ENCODE results near the gene C20orf96. TPM values are rescaled to one million over a fixed set of nuclear protein-coding genes. Genes with fewer than 3 reads are reported as not detected.

C20orf96 gene
- total RNA-seq, 1 donor from 2014 or later = 0.79 TPM

DNA sequence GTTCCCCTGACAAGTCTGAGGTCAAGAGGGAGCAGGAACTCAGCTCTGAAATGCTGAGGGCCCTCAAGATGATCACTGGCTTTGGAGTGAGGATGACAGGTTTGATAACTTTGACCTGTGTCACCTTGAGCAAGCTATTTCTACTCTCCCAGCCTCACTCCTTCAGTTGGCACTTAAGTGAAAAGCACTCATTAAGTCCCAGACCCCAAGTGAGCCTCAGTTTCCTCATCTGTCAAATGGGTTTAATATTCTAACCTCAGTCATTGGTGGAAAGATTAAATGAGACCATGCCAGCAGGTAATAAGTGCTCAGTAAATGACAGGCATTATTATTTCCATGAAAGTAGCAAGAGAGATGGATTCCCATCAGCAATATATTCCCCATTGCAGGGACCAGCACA, 19.0 kb downstream of the C20orf96 start:
- TF ChIP-seq, protein P1, sequence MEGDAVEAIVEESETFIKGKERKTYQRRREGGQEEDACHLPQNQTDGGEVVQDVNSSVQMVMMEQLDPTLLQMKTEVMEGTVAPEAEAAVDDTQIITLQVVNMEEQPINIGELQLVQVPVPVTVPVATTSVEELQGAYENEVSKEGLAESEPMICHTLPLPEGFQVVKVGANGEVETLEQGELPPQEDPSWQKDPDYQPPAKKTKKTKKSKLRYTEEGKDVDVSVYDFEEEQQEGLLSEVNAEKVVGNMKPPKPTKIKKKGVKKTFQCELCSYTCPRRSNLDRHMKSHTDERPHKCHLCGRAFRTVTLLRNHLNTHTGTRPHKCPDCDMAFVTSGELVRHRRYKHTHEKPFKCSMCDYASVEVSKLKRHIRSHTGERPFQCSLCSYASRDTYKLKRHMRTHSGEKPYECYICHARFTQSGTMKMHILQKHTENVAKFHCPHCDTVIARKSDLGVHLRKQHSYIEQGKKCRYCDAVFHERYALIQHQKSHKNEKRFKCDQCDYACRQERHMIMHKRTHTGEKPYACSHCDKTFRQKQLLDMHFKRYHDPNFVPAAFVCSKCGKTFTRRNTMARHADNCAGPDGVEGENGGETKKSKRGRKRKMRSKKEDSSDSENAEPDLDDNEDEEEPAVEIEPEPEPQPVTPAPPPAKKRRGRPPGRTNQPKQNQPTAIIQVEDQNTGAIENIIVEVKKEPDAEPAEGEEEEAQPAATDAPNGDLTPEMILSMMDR (IDR thresholded peaks at IDR 0.05; ENCODE audit: insufficient read depth, low read length, severe bottlenecking) = no peak
- no peak for FAIRE-seq

GRCh38 chr20:271069-271468, 19.5 kb downstream of the C20orf96 start:
- H3K4me3 ChIP-seq (ENCODE audit: low read depth, low read length) = no peak overlapping the region
- TF ChIP-seq, protein P1 (IDR thresholded peaks at IDR 0.05; ENCODE audit: insufficient read depth, low read length, severe bottlenecking) = no peak
- H3K27me3 ChIP-seq (ENCODE audit: control insufficient read depth, insufficient read depth, low read length) = peaks cover 3% of the 10 kb centered on the region
- H3K36me3 ChIP-seq (ENCODE audit: control insufficient read depth, insufficient read depth, low read length) = no peaks in the 10 kb centered on the region
- DNase-seq (ENCODE audit: low read depth) = no peak
- no peak for FAIRE-seq

More for the DNA sequence above, 19.0 kb downstream of the C20orf96 start:
- no peak for DNase-seq (ENCODE audit: low read depth)
- no peaks in the 10 kb centered on the region for H3K36me3 ChIP-seq (ENCODE audit: control insufficient read depth, insufficient read depth, low read length)
- H3K4me3 ChIP-seq (ENCODE audit: low read depth, low read length) = no peak overlapping the region
- H3K27me3 ChIP-seq (ENCODE audit: control insufficient read depth, insufficient read depth, low read length) = peaks cover 3% of the 10 kb centered on the region

GRCh38 chr20:270517-270916, 20.0 kb downstream of the C20orf96 start:
- peaks cover 6% of the 10 kb centered on the region for H3K27me3 ChIP-seq (ENCODE audit: control insufficient read depth, insufficient read depth, low read length)
- no peak overlapping the region for H3K4me3 ChIP-seq (ENCODE audit: low read depth, low read length)
- DNase-seq (ENCODE audit: low read depth) = no peak
- FAIRE-seq = no peak
- no peaks in the 10 kb centered on the region for H3K36me3 ChIP-seq (ENCODE audit: control insufficient read depth, insufficient read depth, low read length)
- TF ChIP-seq, protein P1 (IDR thresholded peaks at IDR 0.05; ENCODE audit: insufficient read depth, low read length, severe bottlenecking) = no peak

GRCh38 chr20:266596-267562, 23.7 kb downstream of the C20orf96 start:
- Histone ChIP-seq H3K4me3 (ENCODE audit: low read depth, low read length) (peak overlapping the region; percentile 39), H3K27me3 (ENCODE audit: control insufficient read depth, insufficient read depth, low read length) (peaks cover 6% of the 10 kb centered on the region), H3K36me3 (ENCODE audit: control insufficient read depth, insufficient read depth, low read length) (no peaks in the 10 kb centered on the region)
- FAIRE-seq = no peak
- TF ChIP-seq, protein P1 (IDR thresholded peaks at IDR 0.05; ENCODE audit: insufficient read depth, low read length, severe bottlenecking) = peak; percentile 97
- peak; percentile 34 for DNase-seq (ENCODE audit: low read depth)

DNA sequence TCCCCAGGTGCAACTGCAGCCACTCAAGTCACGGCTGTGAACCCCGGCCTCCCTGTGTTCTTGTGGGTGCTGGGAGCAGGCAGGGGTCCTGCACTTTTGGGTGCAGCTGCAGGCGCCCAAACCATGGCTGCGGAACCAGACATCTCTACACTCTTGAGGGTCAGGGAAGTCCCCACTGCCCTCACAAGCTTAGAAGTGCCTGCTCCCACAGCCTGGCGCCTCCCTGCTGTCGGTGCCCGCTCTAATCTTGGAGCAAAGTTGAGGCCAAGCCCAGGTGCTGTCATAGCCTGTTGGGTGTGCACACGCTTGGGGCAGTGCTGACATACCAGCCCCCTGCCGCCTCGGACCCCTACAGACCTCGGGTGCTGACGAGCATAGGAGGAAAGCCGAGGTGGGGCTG, 26.8 kb downstream of the C20orf96 start:
- H3K36me3 ChIP-seq (ENCODE audit: control insufficient read depth, insufficient read depth, low read length) = no peaks in the 10 kb centered on the region
- DNase-seq (ENCODE audit: low read depth) (no peak), FAIRE-seq (no peak)
- H3K27me3 ChIP-seq (ENCODE audit: control insufficient read depth, insufficient read depth, low read length) = peaks cover 6% of the 10 kb centered on the region
- TF ChIP-seq, protein P1 (IDR thresholded peaks at IDR 0.05; ENCODE audit: insufficient read depth, low read length, severe bottlenecking) = no peak
- no peak overlapping the region for H3K4me3 ChIP-seq (ENCODE audit: low read depth, low read length)
